GM23248 (cell line): ENCODE results near the gene PEAK3. TPM values are rescaled to one million over a fixed set of nuclear protein-coding genes. Genes with fewer than 3 reads are reported as not detected.
A peak's percentile ranks its signal among the peaks of the same experiment; 100 is the strongest.

Experiments used
- DNase-seq: peaks from one replicate; pipeline ENCODE4 v3.0.0-alpha.2; 2015
- H2AFZ ChIP-seq: fragments of 200-600 bp; sonication (generic); 2 replicates; pipeline ENCODE4 v1.6.1; 2016; ENCODE audit warnings: antibody characterized with exemption
- H3F3A ChIP-seq: fragments of 200-600 bp; sonication (generic); 2 replicates; pipeline ENCODE4 v1.6.1; 2016; ENCODE audit warnings: mild to moderate bottlenecking, antibody characterized with exemption, mixed run types; ENCODE audit not compliant: insufficient read depth
- H3K27ac ChIP-seq: fragments of 200-600 bp; sonication (generic); 2 replicates; pipeline ENCODE4 v1.5.1; 2016; ENCODE audit warnings: mild to moderate bottlenecking
- H3K27me3 ChIP-seq: fragments of 200-600 bp; sonication (generic); replicated peaks from 2 replicates; pipeline ENCODE4 v1.6.1; 2016; ENCODE audit warnings: mild to moderate bottlenecking; ENCODE audit not compliant: insufficient read depth
- H3K36me3 ChIP-seq: fragments of 200-600 bp; sonication (generic); 2 replicates; pipeline ENCODE4 v1.6.1; 2016; ENCODE audit warnings: low read depth, mild to moderate bottlenecking
- H3K4me1 ChIP-seq: fragments of 200-600 bp; sonication (generic); 2 replicates; pipeline ENCODE4 v1.6.1; 2016; ENCODE audit warnings: mild to moderate bottlenecking; ENCODE audit not compliant: insufficient read depth
- H3K4me2 ChIP-seq: fragments of 200-600 bp; sonication (generic); one replicate; pipeline ENCODE4 v1.6.1; 2016; ENCODE audit warnings: mild to moderate bottlenecking; ENCODE audit not compliant: unreplicated experiment
- H3K4me3 ChIP-seq: fragments of 200-600 bp; sonication (generic); 2 replicates; pipeline ENCODE4 v1.5.1; 2016; ENCODE audit warnings: mild to moderate bottlenecking
- H3K79me2 ChIP-seq: fragments of 200-600 bp; sonication (generic); 2 replicates; pipeline ENCODE4 v1.6.1; 2016; ENCODE audit warnings: mild to moderate bottlenecking; ENCODE audit not compliant: insufficient read depth
- H3K9ac ChIP-seq: fragments of 200-600 bp; sonication (generic); 2 replicates; pipeline ENCODE4 v1.6.1; 2016; ENCODE audit warnings: mild to moderate bottlenecking
- H3K9me2 ChIP-seq: fragments of 200-600 bp; sonication (generic); 2 replicates; pipeline ENCODE4 v1.6.1; 2016; ENCODE audit warnings: mixed run types, mild to moderate bottlenecking, moderate library complexity; ENCODE audit not compliant: insufficient read depth
- H3K9me3 ChIP-seq: fragments of 200-600 bp; sonication (generic); one replicate; pipeline ENCODE4 v1.6.1; 2017; ENCODE audit warnings: low read depth
- H4K20me1 ChIP-seq: fragments of 200-600 bp; sonication (generic); 2 replicates; pipeline ENCODE4 v1.6.0; 2016; ENCODE audit not compliant: insufficient read depth
- EZH2 ChIP-seq: fragments of 200-600 bp; sonication (generic); IDR thresholded peaks from 2 replicates; pipeline ENCODE4 v1.6.1; 2018; ENCODE audit warnings: antibody characterized with exemption, mild to moderate bottlenecking; ENCODE audit not compliant: insufficient read depth, poor library complexity, severe bottlenecking
- EZH2phosphoT487 ChIP-seq: fragments of 200-600 bp; sonication (generic); IDR thresholded peaks from 2 replicates; pipeline ENCODE4 v1.6.1; 2018; ENCODE audit warnings: antibody characterized with exemption, moderate library complexity, mild to moderate bottlenecking, low read depth; ENCODE audit not compliant: insufficient read depth
- WGBS, 2 experiments: methylation state at CpG; one replicate each; pipeline ENCODE4 v1.1.6; 2015 to 2017; ENCODE audit warnings: low lambda C conversion rate in 2 of 2, low coverage in 1 of 2; ENCODE audit errors: missing lambda C conversion rate in 2 of 2; 5-methylcytosine and 5-hydroxymethylcytosine counted together
- in situ Hi-C: fragments of 300-500 bp; cut with MboI; formaldehyde crosslinking; loops from 2 replicates; pipeline ENCODE4 v1.15.0; 2020
- polyA plus RNA-seq: library from polyadenylated mRNA; unstranded; fragments of >200 nt; fragmentation: Nextera tagmentation; extraction: Ambion mirVana; gene quantifications from 2 replicates; pipeline ENCODE4 v1.2.1, GENCODE V29; 2016
- total RNA-seq: library from RNA; depleted of rRNA; stranded (reverse); fragments of >200 nt; shearing (Covaris generic); gene quantifications from 2 replicates; pipeline ENCODE4 v1.2.3, GENCODE V29; 2014

PEAK3 gene
- total and polyA plus RNA-seq, 2 experiments from 2014 or later, result not detected

- H2AFZ ChIP-seq, result no peak overlapping the region
- H3F3A ChIP-seq, result no peaks in the 10 kb centered on the region
- H3K4me1 ChIP-seq, result no peaks in the 10 kb centered on the region; the same call in 1 of the 2 replicates
- no peaks in the 10 kb centered on the region for H4K20me1 ChIP-seq
- no peak for TF ChIP-seq EZH2phosphoT487
- no peak for TF ChIP-seq EZH2
- in situ Hi-C loops, result no loop called here
- H3K9ac ChIP-seq, result no peak overlapping the region
- H3K79me2 ChIP-seq, result no peaks in the 10 kb centered on the region
- H3K9me3 ChIP-seq, result no peaks in the 10 kb centered on the region
- no peak overlapping the region for H3K4me3 ChIP-seq
- H3K27ac ChIP-seq, result no peak overlapping the region
- WGBS, 2 experiments, result 93% methylated on average over 4 of the region's 4 CpGs
- H3K9me2 ChIP-seq, result no peaks in the 10 kb centered on the region
- H3K4me2 ChIP-seq, result no peak overlapping the region
- DNase-seq, result no peak
- peaks cover 16% of the 10 kb centered on the region for H3K27me3 ChIP-seq
- no peaks in the 10 kb centered on the region for H3K36me3 ChIP-seq
Observed at GRCh38 chr19:2311093-2311492, 29.1 kb upstream of the PEAK3 start.

- no peak for TF ChIP-seq EZH2phosphoT487
- Histone ChIP-seq H3K4me3 (no peak overlapping the region), H4K20me1 (no peaks in the 10 kb centered on the region), H3K4me1 (no peaks in the 10 kb centered on the region; the same call in 1 of the 2 replicates), H3K9me3 (no peaks in the 10 kb centered on the region), H3K9me2 (no peaks in the 10 kb centered on the region), H3K36me3 (no peaks in the 10 kb centered on the region), H3K79me2 (no peaks in the 10 kb centered on the region), H3K9ac (no peak overlapping the region), H2AFZ (no peak overlapping the region), H3K4me2 (no peak overlapping the region), H3K27ac (no peak overlapping the region), H3K27me3 (peaks cover 17% of the 10 kb centered on the region), H3F3A (no peaks in the 10 kb centered on the region)
- 51 to 54% methylated on average over 16 to 17 of the region's 17 CpGs for WGBS, 2 experiments
- DNase-seq, result peak; percentile 62
- in situ Hi-C loops, result no loop called here
Observed at GRCh38 chr19:2309734-2310362, 27.9 kb upstream of the PEAK3 start.

GRCh38 chr19:2308114-2308556 is 26.2 kb upstream of the PEAK3 start, which contains the start of gene LINGO3:
LINGO3 (minus strand) TSS chr19:2308154; CDS start chr19:2291776, 16,378 bp downstream.
- DNase-seq, result peak; percentile 27
- 6 to 15% methylated on average over 4 to 33 of the region's 63 CpGs for WGBS, 2 experiments
- Histone ChIP-seq H3K36me3 (no peaks in the 10 kb centered on the region), H3K4me1 (no peaks in the 10 kb centered on the region; the same call in 1 of the 2 replicates), H3K9me3 (no peaks in the 10 kb centered on the region), H2AFZ (no peak within 1 kb of the TSS), H3K4me3 (peak within 1 kb of the TSS; percentile 32; the same call in 1 of the 2 replicates), H3K27ac (no peak within 1 kb of the TSS), H3K27me3 (peaks cover 19% of the 10 kb centered on the region), H3K4me2 (no peak within 1 kb of the TSS), H3K9ac (no peak within 1 kb of the TSS), H3K9me2 (no peaks in the 10 kb centered on the region), H4K20me1 (no peaks in the 10 kb centered on the region), H3K79me2 (no peaks in the 10 kb centered on the region), H3F3A (no peaks in the 10 kb centered on the region)
- TF ChIP-seq EZH2 (no peak), EZH2phosphoT487 (no peak)
- in situ Hi-C loops, result no loop called here

GRCh38 chr19:2307518-2308012 is 25.6 kb upstream of the PEAK3 start:
- H3K4me3 ChIP-seq, result peak overlapping the region; percentile 31; the same call in 1 of the 2 replicates
- 7 to 18% methylated on average over 11 to 33 of the region's 33 CpGs for WGBS, 2 experiments
- TF ChIP-seq EZH2phosphoT487 (no peak), EZH2 (no peak)

More at GRCh38 chr19:2307518-2308012, 25.6 kb upstream of the PEAK3 start:
- Histone ChIP-seq H3K4me1 (no peaks in the 10 kb centered on the region; the same call in 1 of the 2 replicates), H4K20me1 (no peaks in the 10 kb centered on the region), H3K36me3 (no peaks in the 10 kb centered on the region), H3K27ac (no peak overlapping the region), H3K4me2 (no peak overlapping the region), H3K9me3 (no peaks in the 10 kb centered on the region), H3F3A (no peaks in the 10 kb centered on the region), H3K9ac (no peak overlapping the region), H2AFZ (no peak overlapping the region), H3K79me2 (no peaks in the 10 kb centered on the region), H3K27me3 (peaks cover 24% of the 10 kb centered on the region), H3K9me2 (no peaks in the 10 kb centered on the region)
- in situ Hi-C loops, result no loop called here
- no peak for DNase-seq
